Right atrium auricular region (tissue), 2 donors: ENCODE results near the gene OPRL1. TPM values are rescaled to one million over a fixed set of nuclear protein-coding genes. Genes with fewer than 3 reads are reported as not detected.

Experiments
- DNase-seq: peaks from one replicate; pipeline ENCODE4 v3.0.0-alpha.2; 2019; ENCODE audit warnings: low spot score
- H3K27ac ChIP-seq, 2 donors: fragments of 200-600 bp; sonication (generic); 1 replicate in 1 of 2; 2 replicates in 1 of 2; pipeline ENCODE4 v1.5.1; 2016 to 2019
- H3K27me3 ChIP-seq, 2 donors: fragments of 200-600 bp; sonication (generic); one replicate each; pipeline versions ENCODE4 v1.5.1 to v1.6.0; 2017 to 2019
- H3K36me3 ChIP-seq: fragments of 200-600 bp; sonication (generic); one replicate; pipeline ENCODE4 v1.5.1; 2016
- H3K4me1 ChIP-seq, 2 donors: fragments of 200-600 bp; sonication (generic); one replicate each; pipeline versions ENCODE4 v1.5.1 to v1.6.0; 2017 to 2019
- H3K4me3 ChIP-seq, 2 donors: fragments of 200-600 bp; sonication (generic); 1 replicate in 1 of 2; 2 replicates in 1 of 2; pipeline ENCODE4 v1.5.1; 2017 to 2019; ENCODE audit warnings: mild to moderate bottlenecking in 1 of 2, moderate library complexity in 1 of 2
- H3K9me3 ChIP-seq, 2 donors: fragments of 200-600 bp; sonication (generic); one replicate each; pipeline ENCODE4 v1.5.1; 2019
- total RNA-seq, 2 donors: library from RNA; depleted of rRNA; stranded (reverse); fragments of >200 nt; gene quantifications; one replicate each; pipeline ENCODE4 v1.1.0, GENCODE V29; 2016
- TF ChIP-seq, protein P1 (sequence below), 2 donors: fragments of 200-600 bp; sonication (generic); IDR thresholded peaks; one replicate each; pipeline ENCODE4 v1.5.1; 2019; ENCODE audit warnings: antibody characterized with exemption in 2 of 2

Gene OPRL1
- total RNA-seq, 2 donors from 2014 or later, result 0.75 to 1.4 TPM

DNA sequence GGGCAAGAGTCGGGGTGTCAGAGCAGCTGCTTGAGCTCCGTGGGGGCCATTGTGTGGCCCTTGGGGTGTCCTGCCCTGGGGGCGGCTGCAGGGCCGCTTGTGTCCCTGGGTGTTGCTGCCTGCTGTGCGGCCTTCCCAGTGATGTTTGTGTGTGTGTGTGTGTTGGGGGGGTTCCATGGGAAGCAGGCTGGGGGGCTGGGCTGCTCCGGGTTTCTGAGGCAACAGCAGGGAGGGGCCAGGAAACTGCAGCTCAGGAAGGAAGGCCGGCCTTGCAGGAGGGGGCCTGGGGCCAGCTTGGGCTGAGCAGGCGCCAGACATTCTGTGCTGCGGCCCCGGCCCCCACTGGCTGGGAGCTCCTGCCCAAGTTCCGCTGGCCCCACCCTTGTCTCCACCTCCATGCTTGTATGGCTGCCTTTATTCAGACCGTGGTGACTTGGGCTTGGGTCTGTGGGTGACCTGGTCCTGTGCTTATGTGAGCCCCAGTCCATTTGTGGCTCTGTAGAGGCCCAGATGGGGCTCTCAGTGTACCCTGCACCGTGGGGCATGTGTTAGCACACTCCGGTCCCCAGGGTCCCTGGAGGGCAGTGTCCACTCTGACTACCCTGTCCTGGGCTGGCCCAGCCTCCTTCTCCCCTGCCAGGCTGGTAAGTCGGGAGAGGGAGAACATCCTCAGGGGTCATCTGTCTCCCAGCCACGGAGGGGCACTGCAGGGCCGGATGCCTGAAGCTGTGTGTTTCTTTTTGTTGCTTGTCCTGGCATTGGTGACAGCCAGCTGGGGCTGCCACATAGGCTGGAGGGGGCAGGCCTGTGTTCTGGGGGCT is 25.8 kb upstream of the OPRL1 start:
- Histone ChIP-seq H3K36me3 (no peaks in the 10 kb centered on the region), H3K27me3 (no peaks in the 10 kb centered on the region), H3K4me3 (peak overlapping the region in 1 of 2 donors; percentile 17), H3K4me1 (peaks cover 0 to 49% of the 10 kb centered on the region in 2 donors), H3K9me3 (no peaks in the 10 kb centered on the region), H3K27ac (peak overlapping the region; percentile 60 to 67)
- peak; percentile 73 for DNase-seq
- TF ChIP-seq, protein P1, sequence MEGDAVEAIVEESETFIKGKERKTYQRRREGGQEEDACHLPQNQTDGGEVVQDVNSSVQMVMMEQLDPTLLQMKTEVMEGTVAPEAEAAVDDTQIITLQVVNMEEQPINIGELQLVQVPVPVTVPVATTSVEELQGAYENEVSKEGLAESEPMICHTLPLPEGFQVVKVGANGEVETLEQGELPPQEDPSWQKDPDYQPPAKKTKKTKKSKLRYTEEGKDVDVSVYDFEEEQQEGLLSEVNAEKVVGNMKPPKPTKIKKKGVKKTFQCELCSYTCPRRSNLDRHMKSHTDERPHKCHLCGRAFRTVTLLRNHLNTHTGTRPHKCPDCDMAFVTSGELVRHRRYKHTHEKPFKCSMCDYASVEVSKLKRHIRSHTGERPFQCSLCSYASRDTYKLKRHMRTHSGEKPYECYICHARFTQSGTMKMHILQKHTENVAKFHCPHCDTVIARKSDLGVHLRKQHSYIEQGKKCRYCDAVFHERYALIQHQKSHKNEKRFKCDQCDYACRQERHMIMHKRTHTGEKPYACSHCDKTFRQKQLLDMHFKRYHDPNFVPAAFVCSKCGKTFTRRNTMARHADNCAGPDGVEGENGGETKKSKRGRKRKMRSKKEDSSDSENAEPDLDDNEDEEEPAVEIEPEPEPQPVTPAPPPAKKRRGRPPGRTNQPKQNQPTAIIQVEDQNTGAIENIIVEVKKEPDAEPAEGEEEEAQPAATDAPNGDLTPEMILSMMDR (IDR thresholded peaks at IDR 0.05), result no peak

DNA sequence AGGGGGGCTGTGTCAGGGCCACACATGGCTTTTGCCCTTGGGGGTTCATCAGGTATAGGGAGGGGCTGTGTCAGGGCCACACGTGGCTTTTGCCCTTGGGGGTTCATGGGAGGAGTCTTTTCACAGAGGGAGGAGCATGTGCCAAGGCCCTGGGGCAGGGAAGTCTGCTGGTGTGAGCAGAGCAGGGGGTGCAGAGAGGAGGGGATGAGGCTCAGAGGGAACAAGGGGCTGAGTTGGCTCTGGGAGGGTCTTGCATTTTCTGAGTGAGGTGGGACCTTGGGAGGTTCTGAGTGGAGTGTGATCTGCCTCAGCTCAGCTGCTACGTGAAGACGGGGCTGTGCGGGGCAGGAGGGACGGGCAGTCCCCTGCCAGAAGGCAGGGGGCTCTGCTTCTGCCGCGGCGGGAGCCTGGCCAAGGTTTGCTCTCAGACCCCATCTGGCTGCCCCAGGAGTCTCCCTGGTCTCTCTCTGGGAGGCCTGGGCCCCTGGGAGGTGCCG is 24.4 kb upstream of the OPRL1 start:
- Histone ChIP-seq H3K27me3 (no peaks in the 10 kb centered on the region), H3K9me3 (no peaks in the 10 kb centered on the region), H3K4me1 (peaks cover 0 to 42% of the 10 kb centered on the region in 2 donors), H3K4me3 (no peak overlapping the region), H3K36me3 (no peaks in the 10 kb centered on the region), H3K27ac (peak overlapping the region; percentile 59 to 67)
- TF ChIP-seq, protein P1 (IDR thresholded peaks at IDR 0.05), result no peak
- DNase-seq, result no peak

DNA sequence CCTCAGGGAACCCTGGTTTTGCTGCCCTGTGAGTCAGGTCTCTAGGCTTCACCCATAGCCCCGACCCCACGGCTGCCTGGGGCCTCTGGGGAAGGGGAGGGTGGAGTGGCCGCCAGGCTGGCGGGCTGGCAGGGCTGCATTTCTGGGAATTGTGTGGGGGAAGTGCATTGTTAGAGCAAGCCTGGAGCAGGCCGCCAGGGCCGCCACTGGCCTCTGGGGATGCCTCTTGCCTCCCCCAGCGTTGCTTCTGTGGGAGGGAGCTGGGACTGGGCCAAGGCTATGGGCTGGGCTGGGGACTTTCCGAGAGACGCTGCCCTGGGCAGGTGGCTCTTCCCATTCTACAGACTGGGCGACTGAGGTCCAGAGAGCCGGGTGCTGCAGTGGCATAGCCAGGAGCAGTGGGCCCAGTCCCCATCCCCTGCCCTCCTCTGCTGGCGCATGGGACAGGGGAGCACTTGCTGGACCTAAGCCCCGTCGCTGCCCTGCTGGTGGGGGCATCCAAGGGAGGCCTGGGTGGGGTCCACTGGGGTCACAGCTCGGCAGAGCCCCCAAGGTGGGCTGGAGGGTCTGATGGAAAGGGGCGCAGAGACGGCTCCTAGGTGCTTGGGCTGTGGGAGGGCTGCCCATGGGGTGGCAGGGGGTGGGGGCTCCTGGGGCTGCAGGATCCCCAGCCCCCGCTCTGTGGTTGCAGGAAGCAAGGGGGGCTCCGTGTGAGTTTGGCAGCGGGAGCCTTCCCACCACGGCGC is 23.8 kb upstream of the OPRL1 start:
- Histone ChIP-seq H3K27ac (peak overlapping the region; percentile 65 to 73), H3K36me3 (no peaks in the 10 kb centered on the region), H3K4me3 (peak overlapping the region in 1 of 2 donors; percentile 8), H3K27me3 (no peaks in the 10 kb centered on the region), H3K4me1 (peaks cover 0 to 42% of the 10 kb centered on the region in 2 donors), H3K9me3 (no peaks in the 10 kb centered on the region)
- TF ChIP-seq, protein P1 (IDR thresholded peaks at IDR 0.05), result no peak
- DNase-seq, result no peak

DNA sequence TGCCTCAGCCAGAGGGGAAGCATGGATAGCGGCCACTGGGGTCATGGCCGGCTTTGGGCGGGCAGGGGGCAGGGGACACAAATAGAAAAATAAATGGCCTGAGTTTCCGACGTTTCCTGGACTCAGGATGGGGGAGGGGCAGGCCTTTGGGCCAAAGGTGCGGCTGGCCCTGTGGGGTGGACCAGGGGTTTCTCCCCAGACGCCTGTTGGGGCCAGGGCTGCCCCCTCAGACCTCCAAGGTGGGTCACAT is 23.3 kb upstream of the OPRL1 start:
- no peaks in the 10 kb centered on the region for H3K27me3 ChIP-seq
- DNase-seq, result no peak
- H3K4me3 ChIP-seq, result peak overlapping the region in 1 of 2 donors; percentile 28
- TF ChIP-seq, protein P1 (IDR thresholded peaks at IDR 0.05), result no peak
- H3K27ac ChIP-seq, result peak overlapping the region; percentile 65 to 73
- H3K4me1 ChIP-seq, result peaks cover 0 to 42% of the 10 kb centered on the region in 2 donors
- H3K9me3 ChIP-seq, result no peaks in the 10 kb centered on the region
- no peaks in the 10 kb centered on the region for H3K36me3 ChIP-seq

DNA sequence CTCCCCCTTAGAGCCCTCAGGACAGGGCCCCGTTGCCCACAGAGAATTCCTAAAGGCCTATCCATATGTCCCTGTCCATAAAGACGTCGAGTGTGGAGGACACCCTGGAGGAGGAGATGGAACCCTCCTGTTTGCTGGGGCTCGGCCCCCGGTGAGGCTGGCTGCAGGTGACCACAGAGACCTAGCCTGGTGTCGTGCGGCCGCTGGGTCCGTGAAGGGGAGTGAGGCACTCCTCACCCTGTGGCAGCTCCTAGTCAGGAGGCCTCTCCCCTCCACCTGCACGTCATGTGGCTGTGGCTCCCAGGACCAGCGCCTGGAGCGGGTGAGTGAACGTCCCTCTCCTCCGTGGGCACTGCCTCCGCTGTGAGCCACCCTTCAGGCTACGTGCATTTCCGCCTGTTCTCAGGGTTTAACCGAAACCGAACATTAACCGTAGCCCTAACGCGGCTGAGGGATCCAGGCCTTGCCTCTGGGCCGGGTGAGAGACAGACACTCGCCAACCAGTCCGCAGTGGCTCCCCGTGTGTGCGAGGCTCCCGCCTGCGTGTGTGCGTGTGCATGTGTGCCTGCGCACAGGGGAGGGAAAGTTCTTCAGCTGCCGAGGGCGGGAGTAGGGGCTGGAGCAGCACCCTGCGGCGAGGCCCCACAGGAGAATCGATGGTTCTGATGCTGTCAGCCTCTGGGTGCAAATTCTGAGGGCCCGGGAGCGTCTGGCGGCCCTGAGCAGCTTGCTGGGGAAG is 22.8 kb upstream of the OPRL1 start:
- Histone ChIP-seq H3K36me3 (no peaks in the 10 kb centered on the region), H3K4me1 (peaks cover 0 to 42% of the 10 kb centered on the region in 2 donors), H3K27ac (peak overlapping the region; percentile 65 to 73), H3K9me3 (no peaks in the 10 kb centered on the region), H3K4me3 (peak overlapping the region; percentile 4 to 28), H3K27me3 (no peaks in the 10 kb centered on the region)
- no peak for DNase-seq
- TF ChIP-seq, protein P1 (IDR thresholded peaks at IDR 0.05), result no peak
